ENCODE results near the gene FAM98B.

Gene FAM98B

DNA sequence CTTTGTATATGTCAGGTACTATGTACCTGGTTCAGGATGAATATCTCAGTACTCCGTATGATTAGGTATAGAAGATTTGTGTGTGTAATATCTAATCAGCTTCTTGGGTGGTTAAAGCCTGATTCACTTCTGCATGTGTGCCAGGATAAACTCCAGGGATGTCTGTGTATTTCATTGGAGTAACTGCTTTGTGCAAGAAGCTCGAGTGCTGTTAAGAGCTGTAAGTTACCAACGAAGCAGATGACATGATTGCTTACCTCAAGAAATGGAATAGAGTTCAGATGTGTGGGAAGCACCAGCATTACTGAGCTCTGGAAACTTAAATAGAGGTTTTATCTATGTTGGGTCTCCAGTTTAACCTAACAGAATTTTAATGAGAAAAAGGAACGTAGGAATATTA, 23.7 kb downstream of the FAM98B start:
- CTCF ChIA-PET: interaction anchor here (0.6 to 5.6 kb wide), 5 partner anchors 39 to 222 kb away, joined by 3 to 30 read pairs (median 5); partner anchors contain the start of gene RASGRP1
- Histone ChIP-seq H3K4me1 (ENCODE audit: control insufficient read depth, insufficient read depth, low read length) (no peaks in the 10 kb centered on the region), H3K9me3 (ENCODE audit: control insufficient read depth, insufficient read depth, low read depth, low read length) (no peaks in the 10 kb centered on the region), H3K4me3 (ENCODE audit: low read depth, low read length) (no peak overlapping the region), H3K27ac (ENCODE audit: extremely low read depth, low read depth, low read length) (no peak overlapping the region), H3K36me3 (ENCODE audit: control insufficient read depth in 2 of 2, insufficient read depth in 1 of 2, low read length in 2 of 2) (peaks cover 17 to 56% of the 10 kb centered on the region in 2 experiments)
- TF ChIP-seq REPIN1 (tag by site-specific recombination; IDR thresholded peaks at IDR 0.05; ENCODE audit: low read depth) (no peak), ZBTB17 (tag by site-specific recombination; IDR thresholded peaks at IDR 0.05) (no peak), SCRT2 (tag by site-specific recombination; IDR thresholded peaks at IDR 0.05) (no peak), ZNF157 (tag by site-specific recombination; IDR thresholded peaks at IDR 0.05) (no peak)
- POLR2A ChIA-PET: no interaction called here

DNA sequence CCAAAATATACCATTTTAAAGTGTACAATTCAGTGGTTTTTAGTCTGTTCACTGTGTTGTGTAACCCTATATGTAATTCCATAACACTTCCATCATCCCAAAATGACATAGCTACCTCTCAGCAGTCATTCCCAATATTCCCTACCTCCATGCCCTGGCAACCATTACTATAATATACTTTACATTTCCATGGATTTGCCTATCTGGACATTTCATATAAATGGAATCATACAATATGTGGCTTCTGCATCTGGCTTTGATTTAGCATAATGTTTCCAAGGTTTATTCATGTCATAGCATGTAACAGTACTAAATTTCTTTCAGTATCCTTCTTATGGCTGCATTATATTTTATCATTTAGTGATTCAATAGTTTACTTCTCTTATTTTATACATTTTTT, 25.3 kb downstream of the FAM98B start:
- Histone ChIP-seq H3K36me3 (ENCODE audit: control insufficient read depth in 2 of 2, insufficient read depth in 1 of 2, low read length in 2 of 2) (peaks cover 17 to 48% of the 10 kb centered on the region in 2 experiments), H3K27ac (ENCODE audit: extremely low read depth, low read depth, low read length) (no peak overlapping the region), H3K4me1 (ENCODE audit: control insufficient read depth, insufficient read depth, low read length) (no peaks in the 10 kb centered on the region), H3K9me3 (ENCODE audit: control insufficient read depth, insufficient read depth, low read depth, low read length) (no peaks in the 10 kb centered on the region), H3K4me3 (ENCODE audit: low read depth, low read length) (no peak overlapping the region)
- POLR2A ChIA-PET: interaction anchor here (0.7 kb wide), 1 partner anchor 19 kb away, joined by 3 read pairs; no protein-coding TSS in a partner anchor
- TF ChIP-seq ZBTB21 (tag by site-specific recombination; IDR thresholded peaks at IDR 0.05) (no peak), HOXA7 (CRISPR knock-in tag; IDR thresholded peaks at IDR 0.05; ENCODE audit: borderline replicate concordance) (no peak), ZNF416 (tag by site-specific recombination; IDR thresholded peaks at IDR 0.05) (no peak), ZNF423 (tag by site-specific recombination; IDR thresholded peaks at IDR 0.05) (no peak), ZNF23 (tag by site-specific recombination; IDR thresholded peaks at IDR 0.05; ENCODE audit: borderline replicate concordance) (no peak), ZNF623 (tag by site-specific recombination; IDR thresholded peaks at IDR 0.05) (no peak), ZNF629 (tag by site-specific recombination; IDR thresholded peaks at IDR 0.05) (no peak), ZNF202 (tag by site-specific recombination; IDR thresholded peaks at IDR 0.05; ENCODE audit: borderline replicate concordance) (no peak), ZNF211 (tag by site-specific recombination; IDR thresholded peaks at IDR 0.05; ENCODE audit: low read depth) (no peak), ZFP3 (tag by site-specific recombination; IDR thresholded peaks at IDR 0.05; ENCODE audit: low read depth) (no peak), ZNF239 (tag by site-specific recombination; IDR thresholded peaks at IDR 0.05) (no peak), ZNF558 (tag by site-specific recombination; IDR thresholded peaks at IDR 0.05) (no peak), KLF1 (tag by site-specific recombination; IDR thresholded peaks at IDR 0.05) (no peak), ZBTB20 (tag by site-specific recombination; IDR thresholded peaks at IDR 0.05) (no peak), ZNF404 (tag by site-specific recombination; IDR thresholded peaks at IDR 0.05) (no peak), ZNF391 (tag by site-specific recombination; IDR thresholded peaks at IDR 0.05; ENCODE audit: borderline replicate concordance, low read depth) (no peak), ZXDB (tag by site-specific recombination; IDR thresholded peaks at IDR 0.05) (no peak), ZNF621 (tag by site-specific recombination; IDR thresholded peaks at IDR 0.05) (no peak), ZNF248 (tag by site-specific recombination; IDR thresholded peaks at IDR 0.05) (no peak)
- TF ChIP-seq, protein P1, sequence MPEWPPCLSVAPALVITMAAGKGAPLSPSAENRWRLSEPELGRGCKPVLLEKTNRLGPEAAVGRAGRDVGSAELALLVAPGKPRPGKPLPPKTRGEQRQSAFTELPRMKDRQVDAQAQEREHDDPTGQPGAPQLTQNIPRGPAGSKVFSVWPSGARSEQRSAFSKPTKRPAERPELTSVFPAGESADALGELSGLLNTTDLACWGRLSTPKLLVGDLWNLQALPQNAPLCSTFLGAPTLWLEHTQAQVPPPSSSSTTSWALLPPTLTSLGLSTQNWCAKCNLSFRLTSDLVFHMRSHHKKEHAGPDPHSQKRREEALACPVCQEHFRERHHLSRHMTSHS (tag by site-specific recombination; IDR thresholded peaks at IDR 0.05): no peak
- CTCF ChIA-PET: interaction anchor here (1.5 to 5.6 kb wide), 2 partner anchors 211 to 220 kb away, joined by 3 to 30 read pairs; no protein-coding TSS in a partner anchor

DNA sequence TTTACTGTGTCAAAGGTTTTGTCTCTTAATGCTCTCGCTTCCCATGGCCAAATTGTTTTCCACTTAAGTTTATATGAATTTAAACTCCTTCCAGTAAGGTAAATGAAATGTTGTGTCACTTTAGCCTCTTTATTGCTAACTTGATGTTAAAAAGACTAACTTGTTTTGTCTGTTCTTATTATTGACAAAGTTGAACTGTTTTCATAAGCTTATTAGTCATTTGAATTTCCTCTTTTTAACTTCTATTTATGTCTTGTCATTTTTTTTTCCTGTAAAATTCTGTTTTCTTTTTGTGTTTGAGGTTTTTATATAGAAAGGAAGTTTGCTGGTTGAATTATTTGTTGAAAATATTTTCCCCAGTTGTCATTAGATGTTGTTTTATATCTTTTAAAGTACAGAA, 25.8 kb downstream of the FAM98B start:
- H3K4me1 ChIP-seq (ENCODE audit: control insufficient read depth, insufficient read depth, low read length): no peaks in the 10 kb centered on the region
- POLR2A ChIA-PET: interaction anchor here (0.7 kb wide), 1 partner anchor 19 kb away, joined by 3 read pairs; no protein-coding TSS in a partner anchor
- no peak overlapping the region for H3K4me3 ChIP-seq (ENCODE audit: low read depth, low read length)
- peaks cover 17 to 43% of the 10 kb centered on the region in 2 experiments for H3K36me3 ChIP-seq (ENCODE audit: control insufficient read depth in 2 of 2, insufficient read depth in 1 of 2, low read length in 2 of 2)
- H3K9me3 ChIP-seq (ENCODE audit: control insufficient read depth, insufficient read depth, low read depth, low read length): no peaks in the 10 kb centered on the region
- CTCF ChIA-PET: no interaction called here
- no peak overlapping the region for H3K27ac ChIP-seq (ENCODE audit: extremely low read depth, low read depth, low read length)
- no peak for TF ChIP-seq KLF7 (tag by site-specific recombination; IDR thresholded peaks at IDR 0.05; ENCODE audit: borderline replicate concordance)
- no peak for TF ChIP-seq ZNF133 (tag by site-specific recombination; IDR thresholded peaks at IDR 0.05)
- TF ChIP-seq, protein P2, sequence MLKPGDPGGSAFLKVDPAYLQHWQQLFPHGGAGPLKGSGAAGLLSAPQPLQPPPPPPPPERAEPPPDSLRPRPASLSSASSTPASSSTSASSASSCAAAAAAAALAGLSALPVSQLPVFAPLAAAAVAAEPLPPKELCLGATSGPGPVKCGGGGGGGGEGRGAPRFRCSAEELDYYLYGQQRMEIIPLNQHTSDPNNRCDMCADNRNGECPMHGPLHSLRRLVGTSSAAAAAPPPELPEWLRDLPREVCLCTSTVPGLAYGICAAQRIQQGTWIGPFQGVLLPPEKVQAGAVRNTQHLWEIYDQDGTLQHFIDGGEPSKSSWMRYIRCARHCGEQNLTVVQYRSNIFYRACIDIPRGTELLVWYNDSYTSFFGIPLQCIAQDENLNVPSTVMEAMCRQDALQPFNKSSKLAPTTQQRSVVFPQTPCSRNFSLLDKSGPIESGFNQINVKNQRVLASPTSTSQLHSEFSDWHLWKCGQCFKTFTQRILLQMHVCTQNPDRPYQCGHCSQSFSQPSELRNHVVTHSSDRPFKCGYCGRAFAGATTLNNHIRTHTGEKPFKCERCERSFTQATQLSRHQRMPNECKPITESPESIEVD (tag by site-specific recombination; IDR thresholded peaks at IDR 0.05): no peak
- TF ChIP-seq HOXD13 (CRISPR knock-in tag; IDR thresholded peaks at IDR 0.05; ENCODE audit: borderline replicate concordance): no peak
- TF ChIP-seq GLI2 (tag by site-specific recombination; IDR thresholded peaks at IDR 0.05; ENCODE audit: borderline replicate concordance, low read depth): no peak
- TF ChIP-seq, protein P3, sequence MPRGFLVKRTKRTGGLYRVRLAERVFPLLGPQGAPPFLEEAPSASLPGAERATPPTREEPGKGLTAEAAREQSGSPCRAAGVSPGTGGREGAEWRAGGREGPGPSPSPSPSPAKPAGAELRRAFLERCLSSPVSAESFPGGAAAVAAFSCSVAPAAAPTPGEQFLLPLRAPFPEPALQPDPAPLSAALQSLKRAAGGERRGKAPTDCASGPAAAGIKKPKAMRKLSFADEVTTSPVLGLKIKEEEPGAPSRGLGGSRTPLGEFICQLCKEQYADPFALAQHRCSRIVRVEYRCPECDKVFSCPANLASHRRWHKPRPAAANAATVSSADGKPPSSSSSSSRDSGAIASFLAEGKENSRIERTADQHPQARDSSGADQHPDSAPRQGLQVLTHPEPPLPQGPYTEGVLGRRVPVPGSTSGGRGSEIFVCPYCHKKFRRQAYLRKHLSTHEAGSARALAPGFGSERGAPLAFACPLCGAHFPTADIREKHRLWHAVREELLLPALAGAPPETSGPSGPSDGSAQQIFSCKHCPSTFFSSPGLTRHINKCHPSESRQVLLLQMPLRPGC (tag by site-specific recombination; IDR thresholded peaks at IDR 0.05): no peak
- TF ChIP-seq ZFP3 (tag by site-specific recombination; IDR thresholded peaks at IDR 0.05; ENCODE audit: low read depth): no peak
